ENCODE results near the gene NATD1.
"Not testable (repeated sequence)": the region's sequence is repeated elsewhere in the genome, so short reads cannot be mapped to it uniquely, and the experiment has no call there.

The NATD1 gene

GRCh38 chr17:21246698-21247097 is 6.5 kb downstream of the NATD1 start:
- no peak for DNase-seq (ENCODE audit: low read depth)

- DNase-seq (ENCODE audit: low read depth): no peak
Measured at GRCh38 chr17:21245639-21246084, 7.5 kb downstream of the NATD1 start.

- DNase-seq (ENCODE audit: low read depth): no peak
Measured at GRCh38 chr17:21243516-21244303, 9.5 kb downstream of the NATD1 start.

DNA sequence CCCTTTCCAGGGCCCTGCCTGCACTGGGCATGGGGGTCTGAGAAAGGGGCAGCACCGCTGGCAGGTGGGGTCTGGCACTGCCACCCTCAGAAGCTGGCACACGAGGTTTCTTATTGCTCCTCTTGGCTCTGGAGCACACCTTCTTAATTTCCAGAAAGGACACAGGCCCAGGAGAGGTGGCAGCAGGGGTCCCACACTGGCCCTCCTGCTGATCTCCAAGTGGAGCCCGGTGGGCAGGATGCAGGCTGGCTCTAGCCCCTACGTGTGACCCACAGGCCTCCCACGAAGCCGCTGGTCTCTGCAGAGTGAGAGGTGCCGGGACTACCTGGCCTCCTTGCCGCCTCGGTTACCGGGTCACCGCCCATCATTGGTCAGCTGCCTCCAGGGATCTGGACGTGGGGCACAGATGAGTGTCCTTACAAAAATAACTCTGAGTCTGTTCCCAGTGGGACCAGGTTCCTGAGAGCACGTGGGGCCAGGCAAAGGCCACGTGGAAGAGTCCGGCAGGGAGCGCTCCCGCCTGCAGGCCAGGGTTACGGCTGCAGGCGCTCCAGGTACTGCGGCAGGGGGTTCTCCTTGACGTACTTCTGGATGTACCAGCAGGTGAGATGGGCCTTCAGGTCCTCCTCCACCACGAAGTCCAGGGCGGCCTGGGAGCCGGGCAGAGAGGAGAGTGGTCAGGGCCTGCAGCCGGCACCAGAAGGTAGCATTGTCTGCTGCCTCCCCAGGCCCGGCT is 10.3 kb downstream of the NATD1 start:
- DNase-seq (ENCODE audit: low read depth): no peak

DNA sequence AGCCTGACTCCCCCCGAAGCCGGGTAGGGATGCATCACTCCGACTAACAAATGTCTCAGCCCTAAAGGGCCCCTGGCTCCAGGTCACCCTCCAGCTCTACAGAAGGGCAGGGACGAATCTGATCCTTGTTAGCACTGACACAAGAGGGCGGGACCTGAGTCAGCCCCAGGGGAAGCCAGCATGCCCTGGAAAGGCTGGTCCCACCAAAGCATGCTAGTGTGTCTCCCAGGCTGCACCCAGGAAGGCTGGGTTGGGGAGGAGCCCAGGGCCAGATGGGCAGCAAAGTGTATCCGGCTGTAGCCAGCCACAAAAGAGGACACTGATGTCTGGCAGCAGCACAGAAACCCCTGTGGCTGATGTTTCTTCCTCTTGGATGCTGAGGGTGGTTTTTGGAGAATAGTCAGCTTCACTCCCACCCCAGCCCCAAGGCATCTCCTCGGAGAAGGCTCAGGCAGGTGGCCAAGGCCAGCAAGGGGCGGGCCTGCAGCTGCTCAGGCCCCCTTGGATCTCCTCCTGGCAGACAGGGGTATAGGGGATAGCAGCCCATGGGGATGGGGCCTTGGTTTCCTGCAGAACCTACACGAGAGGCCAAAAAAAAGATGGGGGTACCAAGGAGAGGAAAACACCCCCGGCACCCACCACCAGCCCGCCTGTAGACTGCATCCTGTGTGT is 11.0 kb downstream of the NATD1 start:
- no peak for DNase-seq (ENCODE audit: low read depth)

- DNase-seq (ENCODE audit: low read depth): no peak
Measured at GRCh38 chr17:21241564-21241963, 11.6 kb downstream of the NATD1 start.

DNA sequence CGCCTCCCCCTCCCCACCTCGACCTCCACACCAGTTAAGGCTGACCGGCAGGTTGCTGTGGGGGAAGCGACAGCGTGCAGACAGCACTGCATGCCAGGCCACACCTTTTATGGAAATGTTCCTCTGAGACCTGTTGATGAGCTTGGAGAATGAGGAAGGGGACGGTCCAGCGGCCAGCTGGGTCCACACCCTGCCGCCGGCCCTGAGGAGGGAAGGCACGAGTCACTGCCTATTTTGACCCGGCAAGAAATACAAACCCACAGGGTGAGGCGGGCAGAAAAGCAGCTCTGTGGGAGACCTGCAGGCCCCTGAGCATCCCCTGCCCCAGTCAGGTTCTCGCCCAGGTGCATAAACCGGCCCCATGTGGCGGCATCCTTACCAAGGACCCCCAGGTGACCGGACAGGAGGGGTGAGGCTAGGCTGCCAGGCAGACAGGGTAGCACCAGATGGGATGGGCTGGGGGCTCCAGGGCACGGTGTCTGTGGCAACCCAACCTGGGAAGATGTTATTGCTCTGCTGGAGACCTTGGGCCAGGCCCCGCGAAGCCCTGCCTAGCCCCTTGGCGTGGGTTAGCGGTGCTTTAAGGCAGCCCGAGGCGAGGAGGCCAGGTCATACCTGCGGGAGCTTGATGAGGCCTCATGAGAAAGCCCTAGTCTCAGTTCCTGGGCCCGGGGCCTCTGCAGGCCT is 12.7 kb downstream of the NATD1 start:
- no peak for DNase-seq (ENCODE audit: low read depth)

DNA sequence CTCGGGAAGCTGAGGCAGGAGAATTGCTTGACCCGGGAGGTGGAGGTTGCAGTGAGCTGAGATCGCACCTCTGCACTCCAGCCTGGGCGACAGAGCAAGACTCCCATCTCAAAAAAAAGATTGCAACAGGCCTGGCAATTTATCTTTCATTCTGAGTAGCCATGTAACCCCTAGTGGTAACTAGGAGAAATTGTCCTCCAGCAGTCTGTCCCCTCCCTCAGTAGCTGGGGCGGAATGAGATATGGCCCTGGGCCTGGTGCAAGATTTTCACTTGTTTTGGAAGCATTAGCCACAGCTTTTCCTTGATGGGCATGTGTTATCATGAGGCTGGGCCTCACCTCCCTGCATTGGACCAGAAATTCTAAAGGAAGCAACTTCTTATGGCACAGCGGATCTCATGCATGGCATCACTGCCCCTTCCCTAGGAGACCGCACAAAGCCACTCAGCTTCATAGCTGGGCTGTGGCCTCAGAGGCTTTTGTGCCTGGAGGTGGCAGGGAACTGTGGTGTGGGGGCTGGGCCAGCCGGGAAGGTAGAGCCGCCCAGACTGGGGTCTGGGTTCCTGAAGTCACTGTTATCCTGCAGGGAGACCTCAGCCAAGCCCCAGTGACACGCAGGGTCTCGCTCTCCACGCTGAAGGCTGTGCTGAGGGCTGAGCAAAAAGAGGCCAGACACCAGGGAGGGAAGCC is 13.4 kb downstream of the NATD1 start:
- DNase-seq (ENCODE audit: low read depth): no peak

GRCh38 chr17:21235921-21236320 is 17.3 kb downstream of the NATD1 start:
- DNase-seq (ENCODE audit: low read depth): no peak

- no peak for DNase-seq (ENCODE audit: low read depth)
Measured at GRCh38 chr17:21233581-21234347, 19.4 kb downstream of the NATD1 start.

GRCh38 chr17:21232033-21232749 is 21.0 kb downstream of the NATD1 start:
- no peak for DNase-seq (ENCODE audit: low read depth)

DNA sequence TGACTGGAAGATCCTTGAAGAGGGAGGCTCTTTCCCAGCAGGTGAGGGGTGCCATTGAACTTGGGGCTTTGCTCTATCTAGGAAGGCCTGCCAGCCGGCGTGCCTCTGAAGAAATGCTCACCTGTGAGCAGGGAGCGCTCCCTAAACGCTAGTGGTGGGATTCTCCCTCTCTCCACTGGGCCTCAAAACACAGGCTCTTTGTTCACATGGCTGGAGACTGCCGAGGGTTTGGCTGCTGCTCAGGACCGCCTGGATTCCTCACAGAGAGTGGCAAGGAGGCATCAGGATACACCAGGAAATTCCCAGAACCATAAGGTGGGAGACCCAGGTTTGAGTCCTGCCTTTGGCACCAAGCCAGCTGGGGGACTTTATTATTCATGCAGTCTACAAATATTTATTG is 21.7 kb downstream of the NATD1 start:
- DNase-seq (ENCODE audit: low read depth): no peak

GRCh38 chr17:21228845-21229244 is 24.4 kb downstream of the NATD1 start:
- no peak for DNase-seq (ENCODE audit: low read depth)

DNA sequence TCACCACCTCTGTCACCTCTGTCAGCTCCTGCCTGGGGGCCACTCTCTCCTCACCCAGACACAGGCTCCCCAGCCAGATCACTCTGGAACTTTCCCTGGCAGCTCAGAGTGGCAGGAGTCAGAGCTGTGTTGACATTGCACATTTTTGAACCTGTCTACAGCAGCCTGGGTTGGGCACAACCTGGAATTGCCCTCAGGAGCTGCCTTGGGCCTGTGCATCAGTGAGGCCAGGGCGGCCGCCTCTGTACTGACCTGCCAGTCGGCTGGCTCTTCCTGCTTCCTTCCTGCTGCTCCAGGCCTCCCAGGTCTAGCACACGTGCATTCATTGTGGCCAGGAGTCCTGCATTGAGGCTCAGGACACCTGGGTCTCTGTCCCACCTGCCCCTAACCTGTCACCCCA is 25.1 kb downstream of the NATD1 start:
- DNase-seq (ENCODE audit: low read depth): no peak

DNA sequence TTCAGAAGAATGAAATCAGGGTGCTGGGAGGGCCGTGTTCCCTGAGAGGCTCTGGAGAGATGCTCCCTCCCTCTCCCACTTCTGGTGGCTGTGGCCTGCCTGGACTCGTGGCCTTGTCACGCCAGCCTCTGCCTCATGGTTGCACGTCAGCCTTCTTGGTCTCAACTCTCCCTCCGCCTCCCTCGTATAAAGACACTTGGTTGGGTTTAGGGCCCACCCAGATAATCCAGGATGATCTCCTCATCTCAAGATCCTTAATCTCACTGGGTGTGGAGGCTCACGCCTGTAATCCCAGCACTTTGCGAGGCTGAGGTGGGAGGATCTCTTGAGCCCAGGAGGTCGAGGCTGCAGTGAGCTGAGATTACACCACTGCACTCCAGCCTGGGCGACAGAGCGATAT is 25.9 kb downstream of the NATD1 start:
- not testable (repeated sequence) for DNase-seq (ENCODE audit: low read depth)

GRCh38 chr17:21223086-21223485 is 30.1 kb downstream of the NATD1 start:
- no peak for DNase-seq (ENCODE audit: low read depth)

- no peak for DNase-seq (ENCODE audit: low read depth)
Measured at GRCh38 chr17:21218831-21219380, 34.3 kb downstream of the NATD1 start.

GRCh38 chr17:21218101-21218500 is 35.1 kb downstream of the NATD1 start:
- DNase-seq (ENCODE audit: low read depth): no peak

GRCh38 chr17:21217346-21217745 is 35.9 kb downstream of the NATD1 start:
- no peak for DNase-seq (ENCODE audit: low read depth)

DNA sequence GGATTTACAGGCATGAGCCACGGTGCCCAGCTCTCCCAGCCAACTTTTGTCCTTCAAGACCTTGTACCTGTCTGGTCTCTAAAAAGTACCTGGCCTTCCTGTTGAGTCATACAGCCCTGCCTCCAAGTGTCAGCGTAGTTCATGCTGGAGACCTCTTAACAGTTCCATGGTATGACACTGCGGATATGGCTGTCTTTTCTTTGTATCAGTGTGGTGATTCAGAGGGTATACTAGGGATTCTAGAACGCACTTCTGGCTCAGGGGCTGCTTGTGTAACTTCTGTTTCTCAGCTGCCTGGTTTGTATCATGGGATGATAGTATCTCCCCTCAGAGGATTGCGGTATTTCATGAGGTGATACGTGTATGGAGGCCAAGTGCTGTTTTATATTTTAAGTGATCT is 37.3 kb downstream of the NATD1 start:
- DNase-seq (ENCODE audit: low read depth): no peak

All from stimulated activated CD8-positive, alpha-beta memory T cell treated with anti-CD3 and anti-CD28 coated beads, Interleukin-15, amount 100 ng/mL, for 24 hours (primary cell).